ENCODE data around the gene ANKZF1. TPM values are rescaled to one million over a fixed set of nuclear protein-coding genes. Genes with fewer than 3 reads are reported as not detected.

ANKZF1 gene
- total RNA-seq, 1 donor: 35.1 TPM

DNA sequence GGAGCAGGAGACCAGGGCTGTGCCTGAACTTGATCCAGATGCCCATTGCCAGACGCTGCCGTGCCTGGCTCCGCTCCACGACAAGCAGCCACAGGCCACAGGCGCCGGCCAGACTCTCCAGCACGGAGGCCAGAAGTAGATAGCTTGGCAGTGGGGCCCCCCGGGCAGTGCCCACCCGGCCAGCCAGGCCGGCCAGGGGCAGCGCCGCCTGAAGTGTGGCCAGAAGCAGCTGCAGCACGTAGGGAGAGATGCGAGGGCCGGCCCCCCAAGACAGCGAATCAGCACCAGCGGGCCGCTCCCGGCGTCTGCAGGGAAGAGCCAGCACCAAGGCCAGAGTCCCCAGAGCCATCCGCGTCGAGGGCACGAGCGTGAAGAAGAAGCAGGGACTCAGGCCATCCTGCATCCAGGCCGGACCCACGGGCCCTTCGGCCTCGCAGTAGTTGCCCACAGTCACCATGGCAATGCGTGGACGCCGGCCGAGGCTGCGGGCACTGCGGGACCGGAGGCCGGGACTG is 11.3 kb upstream of the ANKZF1 start:
- H3K27me3 ChIP-seq (ENCODE audit: insufficient read depth, low read length): no peaks in the 10 kb centered on the region
- H3K79me2 ChIP-seq (ENCODE audit: insufficient read depth, low read length): peaks cover 3% of the 10 kb centered on the region
- no peaks in the 10 kb centered on the region for H3K9me3 ChIP-seq (ENCODE audit: low read depth, low read length)
- peak overlapping the region; percentile 83 for H2AFZ ChIP-seq (ENCODE audit: low read length)
- peak overlapping the region; percentile 75 for H3K4me3 ChIP-seq (ENCODE audit: insufficient read depth, low read length)
- H3K27ac ChIP-seq (ENCODE audit: low read depth, low read length): peak overlapping the region; percentile 51
- peaks cover 23% of the 10 kb centered on the region for H3K4me1 ChIP-seq (ENCODE audit: insufficient read depth, low read length)
- peak; percentile 98 for DNase-seq (ENCODE audit: insufficient read length, low spot score, missing footprints)
- peak overlapping the region; percentile 80 for H3K4me2 ChIP-seq (ENCODE audit: insufficient read depth, low read length)
- TF ChIP-seq, protein P1, sequence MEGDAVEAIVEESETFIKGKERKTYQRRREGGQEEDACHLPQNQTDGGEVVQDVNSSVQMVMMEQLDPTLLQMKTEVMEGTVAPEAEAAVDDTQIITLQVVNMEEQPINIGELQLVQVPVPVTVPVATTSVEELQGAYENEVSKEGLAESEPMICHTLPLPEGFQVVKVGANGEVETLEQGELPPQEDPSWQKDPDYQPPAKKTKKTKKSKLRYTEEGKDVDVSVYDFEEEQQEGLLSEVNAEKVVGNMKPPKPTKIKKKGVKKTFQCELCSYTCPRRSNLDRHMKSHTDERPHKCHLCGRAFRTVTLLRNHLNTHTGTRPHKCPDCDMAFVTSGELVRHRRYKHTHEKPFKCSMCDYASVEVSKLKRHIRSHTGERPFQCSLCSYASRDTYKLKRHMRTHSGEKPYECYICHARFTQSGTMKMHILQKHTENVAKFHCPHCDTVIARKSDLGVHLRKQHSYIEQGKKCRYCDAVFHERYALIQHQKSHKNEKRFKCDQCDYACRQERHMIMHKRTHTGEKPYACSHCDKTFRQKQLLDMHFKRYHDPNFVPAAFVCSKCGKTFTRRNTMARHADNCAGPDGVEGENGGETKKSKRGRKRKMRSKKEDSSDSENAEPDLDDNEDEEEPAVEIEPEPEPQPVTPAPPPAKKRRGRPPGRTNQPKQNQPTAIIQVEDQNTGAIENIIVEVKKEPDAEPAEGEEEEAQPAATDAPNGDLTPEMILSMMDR (IDR thresholded peaks at IDR 0.05; ENCODE audit: extremely low read depth, low read depth, low read length): no peak
- peaks cover 4% of the 10 kb centered on the region for H4K20me1 ChIP-seq (ENCODE audit: insufficient read depth, low read length)
- peaks cover 54% of the 10 kb centered on the region for H3K36me3 ChIP-seq (ENCODE audit: insufficient read depth, low read length)

DNA sequence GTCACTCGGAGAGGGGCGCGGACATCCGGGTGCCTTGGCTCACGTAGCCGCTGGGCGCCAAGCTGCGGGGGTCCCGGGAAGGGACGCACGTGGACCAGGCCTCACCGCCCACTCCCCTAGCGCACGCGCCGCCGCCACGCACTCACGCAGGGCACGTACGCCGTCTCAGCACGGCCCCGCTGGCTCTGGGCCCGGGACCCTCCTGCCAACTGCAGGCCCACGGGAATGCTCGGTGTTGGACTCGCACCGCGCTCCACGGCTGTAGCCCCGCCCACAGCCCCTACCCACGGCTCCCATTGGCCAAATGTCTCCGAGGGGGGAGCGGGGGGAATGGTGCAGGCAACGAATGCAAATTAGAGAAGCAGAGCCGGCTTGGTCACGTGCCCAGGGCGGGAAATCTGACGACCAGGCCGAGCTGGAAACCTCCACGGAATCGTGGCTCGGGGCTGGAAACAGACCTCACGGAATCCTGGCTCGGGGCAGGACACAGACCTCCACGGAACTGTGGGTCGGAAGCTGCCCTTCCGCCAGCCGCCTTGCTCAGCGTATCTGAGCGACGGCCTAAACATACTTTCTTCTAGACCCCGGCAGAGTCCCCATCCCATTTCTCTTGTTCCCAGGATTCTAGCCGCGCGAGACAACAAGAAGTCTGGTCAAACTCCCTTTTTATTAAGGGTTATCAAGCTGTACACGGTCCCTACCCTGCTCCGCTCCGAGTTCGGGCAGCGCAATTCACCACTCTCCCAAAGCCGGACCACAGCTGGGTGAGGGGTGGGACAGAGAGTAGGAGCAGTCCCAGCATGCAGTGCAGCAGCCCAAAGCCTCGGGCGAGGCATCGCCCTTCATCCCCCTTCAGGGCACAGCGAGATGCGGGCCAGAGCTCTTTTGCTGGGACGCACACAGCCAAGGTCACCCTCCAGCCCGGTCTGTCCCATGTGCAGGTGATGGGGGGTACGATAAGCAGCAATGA is 10.6 kb upstream of the ANKZF1 start, which contains the start of gene ABCB6:
TSS of gene ABCB6 (minus strand) at position 227 of the 970 bp plus-strand sequence. CDS start 285 bp downstream, outside the sequence.
- Histone ChIP-seq H3K27me3 (ENCODE audit: insufficient read depth, low read length) (no peaks in the 10 kb centered on the region), H3K4me1 (ENCODE audit: insufficient read depth, low read length) (peaks cover 23% of the 10 kb centered on the region), H3K9me3 (ENCODE audit: low read depth, low read length) (no peaks in the 10 kb centered on the region), H3K4me2 (ENCODE audit: insufficient read depth, low read length) (peak within 1 kb of the TSS; percentile 80), H4K20me1 (ENCODE audit: insufficient read depth, low read length) (peaks cover 8% of the 10 kb centered on the region), H3K36me3 (ENCODE audit: insufficient read depth, low read length) (peaks cover 57% of the 10 kb centered on the region), H3K4me3 (ENCODE audit: insufficient read depth, low read length) (peak within 1 kb of the TSS; percentile 75), H3K27ac (ENCODE audit: low read depth, low read length) (peak within 1 kb of the TSS; percentile 51), H3K79me2 (ENCODE audit: insufficient read depth, low read length) (peaks cover 3% of the 10 kb centered on the region), H2AFZ (ENCODE audit: low read length) (peak within 1 kb of the TSS; percentile 83)
- TF ChIP-seq, protein P1 (IDR thresholded peaks at IDR 0.05; ENCODE audit: extremely low read depth, low read depth, low read length): no peak
- peak; percentile 99 for DNase-seq (ENCODE audit: insufficient read length, low spot score, missing footprints)

GRCh38 chr2:219219784-219220532 is 9.6 kb upstream of the ANKZF1 start:
- Histone ChIP-seq H3K4me3 (ENCODE audit: insufficient read depth, low read length) (no peak overlapping the region), H3K4me2 (ENCODE audit: insufficient read depth, low read length) (peak overlapping the region; percentile 80), H3K4me1 (ENCODE audit: insufficient read depth, low read length) (peaks cover 23% of the 10 kb centered on the region), H3K79me2 (ENCODE audit: insufficient read depth, low read length) (peaks cover 3% of the 10 kb centered on the region), H4K20me1 (ENCODE audit: insufficient read depth, low read length) (peaks cover 8% of the 10 kb centered on the region), H3K36me3 (ENCODE audit: insufficient read depth, low read length) (peaks cover 57% of the 10 kb centered on the region), H3K27me3 (ENCODE audit: insufficient read depth, low read length) (no peaks in the 10 kb centered on the region), H2AFZ (ENCODE audit: low read length) (no peak overlapping the region), H3K9me3 (ENCODE audit: low read depth, low read length) (no peaks in the 10 kb centered on the region), H3K27ac (ENCODE audit: low read depth, low read length) (peak overlapping the region; percentile 51)
- peak; percentile 71 for DNase-seq (ENCODE audit: insufficient read length, low spot score, missing footprints)
- TF ChIP-seq, protein P1 (IDR thresholded peaks at IDR 0.05; ENCODE audit: extremely low read depth, low read depth, low read length): no peak

Measured in osteoblast (primary cell).